Mucosa of stomach (tissue), 1 donor: ENCODE measurements around the gene IRF3.
"Not testable (repeated sequence)": the region's sequence is repeated elsewhere in the genome, so short reads cannot be mapped to it uniquely, and the experiment has no call there.

ENCODE experiments used
- H3K27me3 ChIP-seq: one replicate; pipeline ENCODE4 v1.7.0; 2013; ENCODE audit warnings: mild to moderate bottlenecking, low read length; ENCODE audit not compliant: control insufficient read depth, insufficient read depth
- H3K36me3 ChIP-seq: one replicate; pipeline ENCODE4 v1.7.0; 2013; ENCODE audit warnings: low read length; ENCODE audit not compliant: control insufficient read depth, insufficient read depth
- H3K4me1 ChIP-seq: one replicate; pipeline ENCODE4 v1.7.0; 2013; ENCODE audit warnings: mild to moderate bottlenecking, low read length; ENCODE audit not compliant: control insufficient read depth, insufficient read depth
- H3K4me3 ChIP-seq: one replicate; pipeline ENCODE4 v1.7.0; 2013; ENCODE audit warnings: low read length
- H3K9ac ChIP-seq: one replicate; pipeline ENCODE4 v1.7.0; 2013; ENCODE audit warnings: mild to moderate bottlenecking, low read length, moderate library complexity
- H3K9me3 ChIP-seq: one replicate; pipeline ENCODE4 v1.7.0; 2013; ENCODE audit warnings: mild to moderate bottlenecking, low read length, moderate library complexity; ENCODE audit not compliant: control insufficient read depth
- donor health status: Pancreatic carcinoma.

Gene IRF3

DNA sequence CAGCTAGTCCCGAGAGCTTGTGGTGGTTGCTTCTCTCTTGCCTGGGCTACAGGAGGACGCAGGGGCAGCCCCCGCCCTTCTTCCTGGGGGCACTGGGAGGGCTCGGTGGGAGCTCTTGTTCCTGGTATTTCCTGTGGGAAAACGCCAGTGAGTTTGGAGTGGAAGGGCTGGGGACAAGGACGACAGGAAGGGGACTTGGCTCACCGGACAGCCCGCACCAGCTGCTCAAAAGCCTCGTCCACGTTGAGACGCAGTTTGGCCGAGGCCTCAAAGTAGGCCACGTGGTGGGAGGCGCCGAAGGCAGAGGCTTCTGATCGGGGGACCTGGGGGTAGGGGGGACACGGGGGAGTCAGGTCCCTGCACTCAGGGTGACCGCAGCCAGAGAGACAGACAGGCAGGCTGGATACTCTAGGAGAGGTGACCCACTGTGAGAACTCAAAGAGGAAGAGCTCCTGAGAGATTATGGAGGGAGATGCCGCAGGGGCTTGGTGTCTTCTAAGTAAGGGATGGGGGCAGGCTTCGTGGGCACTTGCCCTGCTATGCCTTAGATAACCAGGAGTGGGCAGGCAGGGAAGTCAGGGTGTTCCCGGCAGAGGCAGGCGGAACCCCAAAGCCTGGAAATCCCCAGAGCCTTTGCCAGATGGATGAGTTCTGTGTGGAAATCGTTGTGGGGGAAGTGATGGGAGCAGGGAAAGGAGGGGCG lies 30.0 kb downstream of the IRF3 start:
- H3K4me1 ChIP-seq: peaks cover 31% of the 10 kb centered on the region

DNA sequence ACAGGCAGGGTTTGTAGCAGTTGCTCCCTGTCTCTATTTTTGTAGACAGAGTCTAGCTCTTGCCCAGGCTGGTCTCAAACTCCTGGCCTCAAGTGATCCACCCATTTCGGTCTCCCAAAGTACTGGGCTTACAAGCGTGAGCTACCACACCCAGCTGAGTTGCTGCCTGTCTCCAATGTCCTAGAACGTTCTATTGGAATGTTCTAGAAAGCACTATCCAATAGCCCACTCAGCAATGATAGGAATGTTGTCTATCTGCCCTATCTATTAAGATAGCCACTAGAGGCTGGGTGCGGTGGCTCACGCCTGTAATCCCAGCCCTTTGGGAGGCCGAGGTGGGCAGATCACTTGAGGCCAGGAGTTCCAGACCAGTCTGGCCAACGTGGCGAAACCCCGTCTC lies 32.4 kb downstream of the IRF3 start:
- not testable (repeated sequence) for H3K9ac ChIP-seq, H3K9me3 ChIP-seq, H3K36me3 ChIP-seq, H3K4me3 ChIP-seq, H3K27me3 ChIP-seq
- H3K4me1 ChIP-seq: peaks cover 17% of the 10 kb centered on the region

More for the DNA sequence above, 30.0 kb downstream of the IRF3 start:
- no peak overlapping the region for H3K4me3 ChIP-seq
- H3K27me3 ChIP-seq: no peaks in the 10 kb centered on the region
- H3K9me3 ChIP-seq: no peaks in the 10 kb centered on the region
- H3K9ac ChIP-seq: no peak overlapping the region
- no peaks in the 10 kb centered on the region for H3K36me3 ChIP-seq

DNA sequence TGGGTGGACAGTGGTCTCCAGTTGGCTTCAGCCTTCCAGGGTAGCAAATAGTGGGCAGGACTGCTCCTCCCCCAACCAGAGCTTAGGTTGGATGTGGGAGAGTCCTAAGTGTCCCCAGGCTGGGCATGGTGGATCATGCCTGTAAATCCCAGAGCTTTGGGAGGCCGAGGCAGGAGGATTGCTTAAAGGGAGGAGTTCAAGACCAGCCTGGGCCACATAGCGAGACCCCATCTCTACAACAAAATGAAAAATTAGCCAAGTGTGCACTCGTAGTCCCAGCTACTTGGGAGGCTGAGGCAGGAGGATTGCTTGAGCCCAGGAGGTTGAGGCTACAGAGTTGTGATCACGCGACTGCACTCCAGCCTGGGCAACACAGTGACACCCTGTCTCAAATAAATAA lies 33.1 kb downstream of the IRF3 start:
- H3K9ac ChIP-seq: no peak overlapping the region

DNA sequence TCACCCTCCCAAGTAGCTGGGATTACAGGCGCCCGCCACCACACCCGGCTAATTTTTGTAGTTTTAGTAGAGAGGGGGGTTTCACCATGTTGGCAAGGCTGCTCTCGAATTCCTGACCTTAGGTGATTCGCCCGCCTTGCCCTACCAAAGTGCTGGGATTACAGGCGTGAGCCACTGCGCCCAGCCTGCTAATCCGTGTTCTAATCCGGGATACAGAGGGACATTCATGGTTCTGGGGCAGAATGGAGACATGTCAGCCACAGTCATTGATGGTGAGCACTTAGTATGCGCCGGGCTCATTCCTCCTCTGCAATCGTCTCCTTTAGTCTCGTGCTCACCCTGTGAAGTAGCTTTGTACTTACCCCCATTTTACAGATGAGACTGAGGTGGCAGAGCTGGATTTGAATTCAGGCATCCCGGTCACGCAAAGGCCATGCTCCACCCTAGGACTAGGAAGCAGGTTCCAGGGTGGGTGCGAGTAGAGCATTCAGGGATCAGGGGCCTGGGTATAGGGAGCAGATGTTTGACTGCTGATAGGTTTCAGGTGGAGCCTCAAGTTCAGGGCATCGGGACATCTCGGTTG lies 34.0 kb downstream of the IRF3 start:
- Histone ChIP-seq H3K9ac (no peak overlapping the region), H3K4me1 (peaks cover 11% of the 10 kb centered on the region), H3K27me3 (no peaks in the 10 kb centered on the region), H3K9me3 (no peaks in the 10 kb centered on the region), H3K4me3 (no peak overlapping the region), H3K36me3 (no peaks in the 10 kb centered on the region)

More for the DNA sequence above, 33.1 kb downstream of the IRF3 start:
- Histone ChIP-seq H3K4me3 (no peak overlapping the region), H3K9me3 (no peaks in the 10 kb centered on the region), H3K4me1 (peaks cover 13% of the 10 kb centered on the region), H3K27me3 (no peaks in the 10 kb centered on the region), H3K36me3 (no peaks in the 10 kb centered on the region)

DNA sequence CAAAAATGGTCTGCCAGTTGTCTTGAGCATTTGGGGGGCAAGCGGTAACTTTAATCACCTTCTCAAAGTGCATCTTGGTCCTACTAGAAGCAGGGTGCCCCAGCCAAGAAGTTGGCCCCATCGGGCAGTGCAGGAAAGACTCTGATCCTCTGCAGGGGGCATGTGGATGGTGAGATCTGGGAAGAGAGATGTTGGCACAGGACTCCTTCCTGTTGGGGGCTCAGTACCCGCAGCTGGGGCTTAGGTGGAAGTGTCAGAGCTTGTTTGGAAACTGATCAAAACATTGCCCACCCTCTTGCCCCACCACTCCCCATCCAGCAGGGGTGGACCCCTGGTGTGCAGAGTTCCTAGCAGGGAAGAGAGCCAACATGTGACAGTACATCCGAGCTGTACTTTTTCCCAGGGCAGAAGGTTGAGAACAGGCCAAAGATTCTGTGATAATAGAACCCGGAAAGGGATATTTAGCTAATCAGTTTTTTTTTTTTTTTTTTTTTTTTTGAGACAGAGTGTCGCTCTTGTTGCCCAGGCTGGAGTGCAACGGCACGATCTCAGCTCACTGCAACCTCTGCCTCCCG lies 34.6 kb downstream of the IRF3 start:
- H3K36me3 ChIP-seq: no peaks in the 10 kb centered on the region
- H3K4me1 ChIP-seq: peaks cover 11% of the 10 kb centered on the region
- no peaks in the 10 kb centered on the region for H3K9me3 ChIP-seq
- no peaks in the 10 kb centered on the region for H3K27me3 ChIP-seq
- H3K4me3 ChIP-seq: no peak overlapping the region
- no peak overlapping the region for H3K9ac ChIP-seq

DNA sequence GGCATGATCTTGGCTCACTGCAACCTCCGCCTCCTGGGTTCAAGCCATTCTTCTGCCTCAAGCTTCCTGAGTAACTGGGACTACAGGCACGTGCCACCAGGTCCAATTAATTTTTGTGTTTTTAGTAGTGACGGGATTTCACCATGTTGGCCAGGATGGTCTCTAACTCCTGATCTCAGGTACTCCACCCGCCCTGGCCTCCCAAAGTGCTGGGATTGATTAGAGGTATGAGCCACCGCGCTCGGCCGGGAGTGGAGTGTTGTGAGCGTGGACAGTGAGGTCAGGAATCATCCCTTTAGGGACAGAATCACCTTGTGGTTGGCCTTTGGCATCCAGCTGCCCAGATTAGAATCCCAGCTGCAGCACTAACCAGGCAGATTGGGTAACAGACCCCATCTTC lies 36.0 kb downstream of the IRF3 start:
- H3K4me3 ChIP-seq: no peak overlapping the region
- no peaks in the 10 kb centered on the region for H3K9me3 ChIP-seq
- no peaks in the 10 kb centered on the region for H3K27me3 ChIP-seq
- H3K9ac ChIP-seq: no peak overlapping the region
- no peaks in the 10 kb centered on the region for H3K36me3 ChIP-seq
- peaks cover 7% of the 10 kb centered on the region for H3K4me1 ChIP-seq

DNA sequence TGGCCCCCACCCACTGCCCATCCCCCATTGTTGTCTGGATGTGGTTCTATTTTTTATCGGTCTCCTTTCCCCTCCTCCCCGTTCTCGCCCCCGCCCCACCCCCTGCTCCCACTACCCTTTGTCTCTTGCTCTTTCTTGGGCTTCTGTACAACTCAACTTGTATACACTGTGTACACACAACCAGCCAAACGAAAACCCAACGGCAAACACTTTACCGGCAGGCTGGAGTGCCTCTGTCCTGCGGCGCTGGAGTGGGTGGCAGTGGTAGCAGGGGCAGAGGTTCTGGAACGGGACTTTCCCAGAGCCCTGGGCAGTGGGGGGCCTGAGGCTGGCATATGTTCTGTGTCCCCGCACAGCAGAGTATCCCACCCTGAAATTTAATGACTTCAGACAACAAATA lies 39.4 kb downstream of the IRF3 start:
- Histone ChIP-seq H3K27me3 (no peaks in the 10 kb centered on the region), H3K9me3 (no peaks in the 10 kb centered on the region), H3K36me3 (peaks cover 10% of the 10 kb centered on the region), H3K4me3 (no peak overlapping the region), H3K9ac (no peak overlapping the region), H3K4me1 (peaks cover 6% of the 10 kb centered on the region)

DNA sequence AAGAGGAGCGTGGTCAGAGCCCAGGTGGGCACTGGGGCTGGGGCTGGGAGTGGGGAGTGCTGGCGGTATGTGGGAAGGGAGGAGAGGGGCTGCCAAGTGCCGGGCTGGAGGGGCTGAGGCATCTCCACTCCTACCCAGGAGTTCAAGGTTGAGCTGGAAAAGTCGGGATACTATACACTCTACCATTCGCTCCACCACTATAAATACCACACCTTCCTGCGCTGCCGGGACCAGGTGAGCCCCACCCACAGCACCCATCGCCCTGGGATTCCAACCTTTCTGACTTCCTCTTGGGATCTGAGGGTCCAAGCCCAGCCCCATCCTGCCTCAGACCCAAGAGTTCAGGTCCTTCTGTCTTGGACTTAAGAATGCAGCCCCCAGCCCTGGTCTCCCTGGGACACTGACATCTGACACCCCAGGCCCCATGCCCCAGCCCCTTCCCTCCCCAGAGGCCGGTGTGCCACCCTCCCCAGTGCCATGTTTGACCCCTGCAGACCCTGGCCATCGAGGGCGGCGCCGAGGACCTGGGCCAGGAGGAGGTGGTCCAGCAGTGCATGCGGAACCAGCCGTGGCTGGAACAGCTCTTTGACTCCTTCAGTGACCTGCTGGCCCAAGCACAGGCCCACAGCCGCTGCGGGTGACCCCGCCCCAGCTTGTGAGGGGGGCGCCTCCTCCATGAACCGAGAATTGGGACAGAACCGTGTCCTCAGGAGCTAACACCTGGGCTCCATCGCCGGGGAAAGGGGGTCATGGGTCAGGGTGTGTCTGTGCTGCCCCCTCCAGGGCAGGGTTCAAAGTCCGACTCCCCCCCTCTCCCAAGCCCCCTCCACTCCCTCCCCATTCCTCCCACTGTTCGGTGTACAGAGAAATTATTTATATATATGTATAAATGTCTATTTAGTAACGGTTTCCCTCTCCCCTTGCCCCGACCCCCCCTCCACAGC lies 40.4 kb downstream of the IRF3 start:
- no peak overlapping the region for H3K9ac ChIP-seq
- H3K27me3 ChIP-seq: no peaks in the 10 kb centered on the region
- no peak overlapping the region for H3K4me3 ChIP-seq
- H3K9me3 ChIP-seq: no peaks in the 10 kb centered on the region
- H3K4me1 ChIP-seq: no peaks in the 10 kb centered on the region
- peaks cover 12% of the 10 kb centered on the region for H3K36me3 ChIP-seq

DNA sequence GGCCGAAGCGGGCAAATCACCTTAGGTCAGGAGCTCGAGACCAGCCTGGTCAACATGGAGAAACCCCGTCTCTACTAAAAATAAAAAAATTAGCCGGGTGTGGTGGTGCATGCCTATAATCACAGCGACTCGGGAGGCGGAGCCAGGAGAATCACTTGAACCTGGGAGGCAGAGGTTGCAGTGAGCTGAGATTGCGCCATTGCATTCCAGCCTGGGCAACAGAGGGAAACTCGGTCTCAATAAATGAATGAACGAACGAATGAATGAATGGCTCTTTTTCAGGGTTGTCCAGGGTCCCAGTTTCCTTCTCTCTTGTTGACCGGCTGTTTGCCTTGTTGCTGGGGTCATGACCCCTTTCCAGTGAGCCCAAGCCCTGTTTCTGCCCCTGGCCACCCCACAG lies 47.8 kb downstream of the IRF3 start:
- not testable (repeated sequence) for H3K4me3 ChIP-seq, H3K9ac ChIP-seq, H3K9me3 ChIP-seq, H3K27me3 ChIP-seq
- peaks cover 22% of the 10 kb centered on the region for H3K36me3 ChIP-seq
- H3K4me1 ChIP-seq: peaks cover 11% of the 10 kb centered on the region

DNA sequence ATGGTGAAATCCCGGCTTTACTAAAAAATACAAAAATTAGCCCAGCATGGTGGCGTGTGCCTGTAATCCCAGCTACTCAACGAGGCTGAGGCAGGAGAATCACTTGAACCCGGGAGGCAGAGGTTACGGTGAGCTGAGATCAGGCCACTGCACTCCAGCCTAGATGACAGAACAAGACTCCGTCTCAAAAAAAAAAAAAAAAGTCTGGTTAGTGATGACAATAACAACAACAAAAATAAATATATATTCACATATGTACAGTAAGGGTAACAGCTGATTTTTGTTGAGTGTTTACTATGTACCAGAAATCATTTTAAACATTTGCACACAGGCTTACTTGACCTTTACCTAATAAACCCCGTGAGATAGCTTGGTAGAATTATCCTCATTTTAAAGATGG lies 48.7 kb downstream of the IRF3 start:
- peaks cover 22% of the 10 kb centered on the region for H3K36me3 ChIP-seq
- no peak overlapping the region for H3K4me3 ChIP-seq
- H3K9ac ChIP-seq: no peak overlapping the region
- peaks cover 17% of the 10 kb centered on the region for H3K4me1 ChIP-seq
- no peaks in the 10 kb centered on the region for H3K27me3 ChIP-seq
- no peaks in the 10 kb centered on the region for H3K9me3 ChIP-seq

DNA sequence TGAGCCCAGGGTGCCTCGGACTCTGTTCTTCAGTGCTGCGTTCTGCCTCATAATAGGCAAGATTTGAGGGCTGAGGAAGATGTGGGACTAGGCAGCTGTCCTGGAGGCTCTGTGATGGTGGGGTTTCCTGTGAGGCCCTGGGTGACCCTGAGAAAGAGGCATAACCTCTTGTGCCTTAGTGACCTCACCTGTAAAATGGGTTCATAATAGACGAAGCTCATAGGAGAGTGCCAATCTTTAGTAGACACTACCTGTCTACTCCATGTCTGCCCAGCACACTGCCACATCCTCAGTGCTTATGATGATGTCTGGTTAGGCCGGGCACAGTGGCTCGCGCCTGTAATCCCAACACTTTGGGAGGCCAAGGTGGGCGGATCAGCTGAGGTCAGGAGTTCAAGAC lies 49.1 kb downstream of the IRF3 start:
- no peak overlapping the region for H3K9ac ChIP-seq
- H3K9me3 ChIP-seq: no peaks in the 10 kb centered on the region
- H3K4me3 ChIP-seq: no peak overlapping the region
- peaks cover 17% of the 10 kb centered on the region for H3K4me1 ChIP-seq
- H3K27me3 ChIP-seq: no peaks in the 10 kb centered on the region
- peaks cover 18% of the 10 kb centered on the region for H3K36me3 ChIP-seq

DNA sequence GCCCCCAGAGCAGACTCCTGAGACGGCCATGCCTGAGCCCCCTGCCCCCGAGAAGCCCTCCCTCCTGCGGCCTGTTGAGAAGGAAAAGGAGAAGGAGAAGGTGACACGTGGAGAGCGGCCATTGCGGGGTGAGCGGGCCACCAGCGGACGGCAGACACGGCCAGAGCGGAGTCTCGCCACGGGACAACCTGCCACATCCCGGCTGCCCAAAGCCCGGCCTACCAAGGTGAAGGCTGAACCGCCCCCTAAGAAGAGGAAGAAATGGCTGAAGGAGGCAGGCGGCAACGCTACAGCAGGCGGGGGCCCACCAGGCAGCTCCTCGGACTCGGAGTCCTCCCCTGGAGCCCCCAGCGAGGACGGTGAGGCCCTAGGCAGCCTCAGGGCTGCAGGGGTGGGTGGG lies 49.8 kb downstream of the IRF3 start:
- no peak overlapping the region for H3K9ac ChIP-seq
- H3K4me1 ChIP-seq: peaks cover 17% of the 10 kb centered on the region
- no peak overlapping the region for H3K4me3 ChIP-seq
- H3K27me3 ChIP-seq: no peaks in the 10 kb centered on the region
- no peaks in the 10 kb centered on the region for H3K9me3 ChIP-seq
- peaks cover 16% of the 10 kb centered on the region for H3K36me3 ChIP-seq
